Stomach smooth muscle (tissue), 2 donors: ENCODE data around the gene ZNF132.

Source experiments
- H3K27ac ChIP-seq: one replicate; pipeline ENCODE4 v1.7.0; 2013; ENCODE audit warnings: mild to moderate bottlenecking, low read length, inconsistent platforms
- H3K27me3 ChIP-seq, 2 donors: one replicate each; pipeline ENCODE4 v1.7.0; 2013; ENCODE audit warnings: low read length in 2 of 2; ENCODE audit not compliant: insufficient read depth in 2 of 2, control insufficient read depth in 1 of 2
- H3K36me3 ChIP-seq, 2 donors: one replicate each; pipeline ENCODE4 v1.7.0; 2013; ENCODE audit warnings: low read length in 2 of 2; ENCODE audit not compliant: control insufficient read depth in 2 of 2, insufficient read depth in 2 of 2
- H3K4me1 ChIP-seq: one replicate; pipeline ENCODE4 v1.7.0; 2013; ENCODE audit warnings: low read length; ENCODE audit not compliant: control insufficient read depth, insufficient read depth
- H3K4me3 ChIP-seq, 2 donors: one replicate each; pipeline ENCODE4 v1.7.0; 2013; ENCODE audit warnings: low read length in 2 of 2
- H3K9ac ChIP-seq, 2 donors: one replicate each; pipeline ENCODE4 v1.7.0; 2013; ENCODE audit warnings: low read length in 2 of 2, mild to moderate bottlenecking in 1 of 2
- H3K9me3 ChIP-seq, 2 donors: one replicate each; pipeline ENCODE4 v1.7.0; 2013; ENCODE audit warnings: low read length in 2 of 2; ENCODE audit not compliant: control insufficient read depth in 2 of 2
- donor health status: healthy.
- donor health status: Pancreatic carcinoma.

The ZNF132 gene

DNA sequence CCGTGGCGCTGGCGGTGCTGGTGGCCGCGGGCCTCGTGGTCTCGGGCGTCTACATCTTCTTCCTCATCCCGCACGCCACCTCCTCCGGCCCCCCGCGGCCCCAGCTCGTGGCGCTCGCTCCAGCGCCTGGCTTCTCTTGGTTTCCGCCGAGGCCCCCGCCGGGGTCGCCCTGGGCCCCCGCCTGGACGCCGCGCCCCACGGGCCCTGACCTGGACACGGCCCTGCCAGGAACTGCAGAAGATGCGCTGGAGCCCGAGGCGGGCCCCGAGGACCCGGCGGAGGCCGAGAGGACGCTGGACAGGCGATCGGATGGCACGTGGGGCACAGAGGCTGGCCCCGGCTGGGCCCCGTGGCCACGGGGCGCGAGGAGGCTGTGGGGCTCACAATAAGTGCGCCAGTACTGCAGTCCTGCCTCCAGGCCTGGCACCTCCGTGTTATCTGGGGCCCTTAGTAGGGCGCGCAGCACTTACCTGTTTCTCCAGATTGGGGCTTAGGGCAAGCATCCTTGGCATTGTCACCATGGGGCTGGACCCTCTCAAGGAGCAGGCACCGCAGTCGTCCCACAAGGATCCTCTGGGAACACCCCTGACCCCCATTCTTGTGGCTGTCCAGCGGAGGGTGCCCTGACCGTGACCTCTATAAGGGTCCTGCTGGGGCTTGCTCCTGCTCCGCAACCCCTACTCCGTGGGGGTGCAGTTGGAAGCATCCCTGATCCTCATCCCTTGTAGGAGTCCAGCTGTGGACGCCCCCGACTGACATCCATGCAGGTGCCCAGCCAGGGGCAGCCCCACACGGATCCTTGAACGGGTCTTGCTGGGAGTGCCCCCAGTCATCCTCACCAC is 43.0 kb downstream of the ZNF132 start:
- no peak overlapping the region for H3K4me3 ChIP-seq
- no peaks in the 10 kb centered on the region for H3K9me3 ChIP-seq
- peaks cover 18% of the 10 kb centered on the region for H3K4me1 ChIP-seq
- H3K27me3 ChIP-seq, result peaks cover 25% of the 10 kb centered on the region in 2 donors
- peaks cover 24 to 26% of the 10 kb centered on the region in 2 donors for H3K36me3 ChIP-seq
- no peak overlapping the region for H3K9ac ChIP-seq
- no peak overlapping the region for H3K27ac ChIP-seq

- no peaks in the 10 kb centered on the region for H3K9me3 ChIP-seq
- H3K4me3 ChIP-seq, result no peak overlapping the region
- H3K9ac ChIP-seq, result no peak overlapping the region
- peaks cover 15% of the 10 kb centered on the region for H3K4me1 ChIP-seq
- H3K27me3 ChIP-seq, result peaks cover 25% of the 10 kb centered on the region in 2 donors
- peaks cover 24 to 26% of the 10 kb centered on the region in 2 donors for H3K36me3 ChIP-seq
- H3K27ac ChIP-seq, result no peak overlapping the region
Observed at GRCh38 chr19:58395979-58396627, 43.9 kb downstream of the ZNF132 start.

DNA sequence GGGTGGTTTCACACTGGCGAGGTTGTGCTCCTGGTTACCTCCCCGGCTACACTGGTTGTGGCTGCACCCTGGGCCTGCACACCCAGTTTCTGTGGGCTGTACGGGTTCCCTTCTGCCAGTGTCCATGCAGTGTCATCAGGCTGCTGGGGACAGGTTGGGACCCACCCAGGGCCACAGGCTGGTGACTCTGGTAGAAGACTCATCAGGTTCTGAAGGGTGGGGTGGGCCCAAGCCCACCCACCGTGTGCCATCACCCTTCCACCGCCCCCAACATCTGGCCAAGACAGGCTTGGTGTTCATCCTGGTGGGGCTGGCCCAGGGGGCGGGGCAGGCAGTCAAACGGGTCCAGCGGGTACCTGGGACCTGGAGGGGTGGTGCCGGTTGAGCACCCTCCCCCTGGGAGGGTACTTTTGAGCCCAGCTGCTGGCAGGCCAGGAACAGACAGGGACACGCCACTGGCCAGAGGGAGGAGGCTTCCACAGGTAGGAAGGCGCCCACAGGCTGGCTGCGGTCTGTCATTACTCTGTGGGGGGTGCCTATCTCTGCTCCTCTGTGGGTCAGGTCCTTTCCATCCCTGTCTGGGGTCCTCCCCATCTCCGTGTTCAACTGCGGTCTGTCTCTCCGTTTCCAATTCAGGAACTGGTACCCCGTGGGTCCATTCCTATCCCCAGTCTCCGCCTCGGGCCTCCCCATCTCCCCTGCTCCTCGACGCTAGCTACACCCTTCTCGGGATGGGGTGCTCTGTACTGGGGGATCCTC is 44.6 kb downstream of the ZNF132 start, which contains the start of gene RNF225:
Gene RNF225, plus strand, starts transcription at position 437 of the 759 bp plus-strand sequence. CDS start 434 bp downstream, outside the sequence.
- Histone ChIP-seq H3K27me3 (peaks cover 25% of the 10 kb centered on the region in 2 donors), H3K9ac (no peak within 1 kb of the TSS), H3K27ac (no peak within 1 kb of the TSS), H3K36me3 (peaks cover 26 to 29% of the 10 kb centered on the region in 2 donors), H3K4me1 (peaks cover 10% of the 10 kb centered on the region), H3K9me3 (no peaks in the 10 kb centered on the region), H3K4me3 (no peak within 1 kb of the TSS)

GRCh38 chr19:58394821-58395219 is 45.1 kb downstream of the ZNF132 start:
- Histone ChIP-seq H3K4me3 (no peak overlapping the region), H3K27me3 (peaks cover 25% of the 10 kb centered on the region in 2 donors), H3K36me3 (peaks cover 26 to 29% of the 10 kb centered on the region in 2 donors), H3K4me1 (peaks cover 7% of the 10 kb centered on the region), H3K9me3 (no peaks in the 10 kb centered on the region), H3K9ac (no peak overlapping the region), H3K27ac (no peak overlapping the region)

DNA sequence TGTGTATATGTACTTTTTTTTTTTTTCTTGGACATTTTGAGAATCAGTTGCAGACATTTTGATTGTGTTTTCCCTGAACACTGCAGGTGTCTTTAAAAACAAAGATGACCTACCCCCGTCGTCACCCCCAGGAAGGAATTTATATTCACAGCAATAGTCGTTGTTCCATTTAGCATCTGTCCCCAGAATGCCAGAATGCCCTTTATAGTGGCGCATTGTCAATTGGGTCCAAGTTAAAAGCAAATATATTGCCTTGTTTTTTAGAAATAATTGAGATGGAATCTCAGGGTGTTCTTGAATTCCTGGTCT is 46.3 kb downstream of the ZNF132 start:
- Histone ChIP-seq H3K27ac (no peak overlapping the region), H3K4me3 (no peak overlapping the region), H3K27me3 (peaks cover 25% of the 10 kb centered on the region in 2 donors), H3K9me3 (no peaks in the 10 kb centered on the region), H3K36me3 (peaks cover 30 to 31% of the 10 kb centered on the region in 2 donors), H3K9ac (no peak overlapping the region), H3K4me1 (peaks cover 7% of the 10 kb centered on the region)

- peaks cover 22 to 25% of the 10 kb centered on the region in 2 donors for H3K27me3 ChIP-seq
- no peaks in the 10 kb centered on the region for H3K9me3 ChIP-seq
- no peak overlapping the region for H3K4me3 ChIP-seq
- H3K9ac ChIP-seq, result no peak overlapping the region
- peaks cover 30 to 34% of the 10 kb centered on the region in 2 donors for H3K36me3 ChIP-seq
- H3K27ac ChIP-seq, result no peak overlapping the region
- H3K4me1 ChIP-seq, result peaks cover 8% of the 10 kb centered on the region
Observed at GRCh38 chr19:58392945-58393724, 46.8 kb downstream of the ZNF132 start.

DNA sequence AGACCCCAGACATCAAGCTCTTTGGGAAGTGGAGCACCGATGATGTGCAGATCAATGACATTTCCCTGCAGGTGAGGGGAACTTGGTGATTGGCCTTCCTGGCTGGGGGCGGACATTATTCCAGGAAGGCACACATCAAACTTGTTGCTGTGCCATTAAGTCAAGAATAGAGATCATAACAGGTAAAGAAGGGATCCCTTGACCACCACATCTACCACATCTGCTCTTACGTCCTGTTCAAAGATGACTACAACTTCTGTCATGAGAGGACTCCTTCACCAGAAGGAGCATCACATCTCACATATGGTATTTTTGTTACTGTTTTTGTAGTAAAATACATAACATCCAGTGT is 51.8 kb downstream of the ZNF132 start:
- Histone ChIP-seq H3K9ac (peak overlapping the region in 1 of 2 donors; percentile 91), H3K27me3 (no peaks in the 10 kb centered on the region), H3K36me3 (peaks cover 11 to 15% of the 10 kb centered on the region in 2 donors), H3K4me1 (peaks cover 27% of the 10 kb centered on the region), H3K4me3 (peak overlapping the region; percentile 93 to 99), H3K27ac (no peak overlapping the region), H3K9me3 (no peaks in the 10 kb centered on the region)

DNA sequence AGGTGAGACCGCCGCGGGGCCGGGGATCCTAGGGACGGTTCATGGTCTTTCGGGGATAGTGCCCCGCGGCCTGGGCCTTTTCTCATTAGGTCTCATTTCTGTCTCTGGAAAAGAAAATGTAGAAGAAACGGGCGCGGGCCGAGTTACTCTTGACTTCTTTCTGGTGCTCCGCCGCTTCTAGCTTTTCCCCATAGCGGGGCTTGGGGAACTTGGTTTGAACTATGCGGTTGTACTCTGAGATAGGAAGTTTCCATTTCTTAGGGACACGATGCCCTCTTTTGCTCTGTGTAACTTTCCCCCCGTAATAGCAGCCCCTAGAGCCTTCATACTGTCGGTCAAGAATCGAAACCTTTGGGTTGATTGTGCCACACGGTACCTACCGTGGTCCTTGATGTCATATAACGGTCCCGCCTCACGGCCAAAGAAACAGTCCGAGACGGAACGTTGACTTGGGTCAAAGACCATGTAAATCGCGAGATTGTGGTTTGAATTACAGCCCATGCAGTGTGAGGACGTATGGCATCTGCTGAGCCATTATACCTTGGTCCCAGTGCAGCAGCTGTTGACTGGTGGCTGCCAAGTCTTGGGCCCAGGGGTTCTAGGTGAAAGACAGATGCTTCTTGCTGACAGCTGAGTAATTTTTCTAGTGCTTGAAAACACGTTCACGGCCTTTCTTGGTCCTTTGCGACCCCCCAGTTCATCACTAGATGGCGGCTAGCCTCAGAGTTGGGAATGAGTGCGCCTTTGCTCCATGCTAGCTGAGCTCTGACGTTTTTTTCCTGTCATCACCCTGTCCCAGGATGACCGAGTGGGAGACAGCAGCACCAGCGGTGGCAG is 52.4 kb downstream of the ZNF132 start:
- Histone ChIP-seq H3K4me1 (peaks cover 27% of the 10 kb centered on the region), H3K27me3 (no peaks in the 10 kb centered on the region), H3K36me3 (peaks cover 6 to 10% of the 10 kb centered on the region in 2 donors), H3K4me3 (peak overlapping the region; percentile 93 to 99), H3K9me3 (no peaks in the 10 kb centered on the region), H3K9ac (peak overlapping the region; percentile 91 to 97), H3K27ac (peak overlapping the region; percentile 96)

GRCh38 chr19:58386576-58387337 is 53.2 kb downstream of the ZNF132 start, which contains the start of gene RPS5:
RPS5 (plus strand) TSS chr19:58387269; CDS start chr19:58388138, 869 bp downstream.
- no peaks in the 10 kb centered on the region for H3K9me3 ChIP-seq
- peak within 1 kb of the TSS; percentile 93 to 99 for H3K4me3 ChIP-seq
- no peaks in the 10 kb centered on the region for H3K27me3 ChIP-seq
- peaks cover 31% of the 10 kb centered on the region for H3K4me1 ChIP-seq
- peaks cover 6 to 10% of the 10 kb centered on the region in 2 donors for H3K36me3 ChIP-seq
- H3K9ac ChIP-seq, result peak within 1 kb of the TSS; percentile 95 to 97
- peak within 1 kb of the TSS; percentile 96 for H3K27ac ChIP-seq
